Activated naive CD8-positive, alpha-beta T cell treated with anti-CD3 and anti-CD28 coated beads, Interleukin-2, amount 50 U/mL, for 16 hours (primary cell): Measurements from ENCODE around the gene SRRD.

Source experiments
- DNase-seq: peaks from one replicate; pipeline ENCODE4 v3.0.0-alpha.2; 2020; ENCODE audit warnings: low read depth, low spot score

Gene SRRD

DNA sequence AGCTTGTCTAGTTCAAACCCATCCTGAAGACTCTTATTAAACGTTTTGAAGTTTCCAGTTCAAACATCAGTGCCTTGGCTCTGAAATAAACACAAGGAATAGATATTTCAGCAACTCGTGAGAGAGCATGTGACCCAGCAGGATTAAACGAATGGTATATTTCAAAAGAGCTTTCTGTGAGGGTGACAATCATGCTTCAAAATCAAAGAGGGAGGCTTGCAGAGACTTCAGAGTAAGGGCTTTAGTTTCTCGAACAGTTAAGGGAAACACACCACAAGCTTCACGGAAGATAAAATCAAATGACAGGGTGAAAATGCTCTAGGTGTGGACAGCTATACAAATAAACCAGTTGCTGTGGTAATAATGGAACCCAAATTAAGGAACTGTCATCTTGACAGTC is 1.5 kb upstream of the SRRD start:
- no peak for DNase-seq

DNA sequence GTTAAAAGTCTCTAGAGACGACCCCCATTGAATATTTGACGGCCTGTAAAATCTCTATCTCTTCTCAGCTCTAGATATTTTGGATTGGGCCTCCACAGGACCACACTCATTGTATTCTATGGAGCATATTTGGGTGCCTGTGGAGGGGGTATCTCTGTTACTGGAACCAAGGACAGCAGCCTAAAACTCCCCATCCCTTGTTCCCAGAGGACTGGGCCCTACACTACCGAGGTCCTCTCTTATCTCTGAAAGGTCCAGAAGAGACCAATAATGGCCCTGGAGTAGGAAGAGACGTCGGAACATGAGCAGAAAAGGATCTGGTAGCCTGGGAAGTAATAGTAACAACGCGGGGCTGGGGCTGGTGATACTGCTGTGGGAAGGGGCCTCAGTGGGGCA is 636 bp upstream of the SRRD start:
- DNase-seq, result no peak

DNA sequence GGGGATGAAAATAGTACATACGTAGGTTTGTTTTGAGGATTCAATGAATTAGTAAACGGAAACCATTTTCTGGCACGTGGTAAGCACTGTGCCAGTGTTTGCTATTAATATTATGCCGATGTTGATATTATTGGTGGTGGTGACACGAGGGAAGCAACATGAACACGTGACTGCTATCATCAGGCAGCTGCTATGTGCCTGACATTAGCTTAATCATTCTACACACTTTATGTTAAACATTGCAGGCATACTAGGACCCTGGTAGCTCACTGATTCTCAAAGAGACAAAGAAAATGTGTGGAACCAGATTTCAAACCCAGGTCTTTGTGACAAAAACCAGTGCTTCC is 656 bp downstream of the SRRD start:
- DNase-seq, result no peak

DNA sequence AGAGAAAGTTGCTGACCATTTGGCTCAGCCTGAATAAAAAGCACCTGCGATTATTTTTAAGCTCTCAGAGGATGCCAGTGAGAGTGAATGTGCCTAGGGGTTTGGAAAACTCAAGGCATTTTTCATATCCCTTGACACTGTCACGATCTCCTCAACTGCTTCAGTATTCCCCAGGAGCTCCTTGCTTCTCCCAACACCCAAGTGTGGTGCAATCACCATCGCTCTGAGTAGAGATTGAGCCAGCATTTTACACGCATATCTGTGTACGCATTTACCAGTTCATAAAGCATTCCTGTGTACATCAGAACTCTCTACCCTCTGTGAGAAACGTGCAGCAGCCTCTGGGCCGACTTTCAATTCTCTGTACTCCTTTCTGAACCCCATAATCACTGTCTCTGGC is 1.3 kb downstream of the SRRD start:
- no peak for DNase-seq

DNA sequence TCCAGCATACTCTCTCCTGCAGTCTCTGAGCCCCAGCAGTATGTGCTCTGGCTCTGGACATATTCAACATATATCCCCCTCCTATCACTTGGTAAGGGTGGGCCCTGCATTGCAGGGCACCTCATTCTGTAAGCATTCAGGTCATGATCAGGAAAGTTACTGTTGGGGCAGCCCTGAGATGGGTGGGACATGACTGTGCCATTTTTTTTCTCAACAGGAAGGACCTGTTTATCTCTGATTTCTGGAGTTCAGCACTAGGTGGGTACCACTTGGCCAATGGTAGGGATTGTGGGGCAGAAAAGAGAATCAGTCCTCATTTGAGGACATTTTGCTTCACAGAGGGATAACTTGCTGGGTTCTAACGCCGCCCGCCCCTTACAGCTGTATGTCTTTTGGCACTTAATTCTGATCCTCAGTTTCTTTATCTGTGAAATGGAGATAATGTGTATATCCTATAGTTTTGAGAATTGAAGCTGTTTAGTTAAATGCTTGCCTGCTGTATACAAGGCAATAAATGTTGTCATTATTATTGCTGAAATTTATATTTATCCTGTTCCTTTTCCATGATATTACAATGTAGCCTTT is 2.2 kb downstream of the SRRD start:
- no peak for DNase-seq

DNA sequence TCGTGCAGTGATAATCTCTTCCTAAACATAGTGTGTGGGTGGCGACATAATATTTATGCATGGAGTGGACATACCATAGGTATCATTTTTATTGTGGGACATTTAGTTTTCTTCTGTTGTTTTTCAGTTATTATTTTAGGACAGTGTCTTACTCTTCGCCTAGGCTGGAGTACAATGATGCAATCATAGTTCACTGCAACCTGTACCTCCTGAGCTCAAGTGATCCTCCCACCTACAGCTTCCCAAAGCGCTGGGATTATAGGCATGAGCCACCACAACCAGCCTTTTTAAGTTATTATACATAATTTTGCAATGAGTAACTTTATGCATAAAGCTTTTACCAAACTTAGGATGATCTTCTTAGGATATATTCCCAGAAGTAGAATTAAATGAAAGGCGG is 2.7 kb downstream of the SRRD start:
- no peak for DNase-seq

DNA sequence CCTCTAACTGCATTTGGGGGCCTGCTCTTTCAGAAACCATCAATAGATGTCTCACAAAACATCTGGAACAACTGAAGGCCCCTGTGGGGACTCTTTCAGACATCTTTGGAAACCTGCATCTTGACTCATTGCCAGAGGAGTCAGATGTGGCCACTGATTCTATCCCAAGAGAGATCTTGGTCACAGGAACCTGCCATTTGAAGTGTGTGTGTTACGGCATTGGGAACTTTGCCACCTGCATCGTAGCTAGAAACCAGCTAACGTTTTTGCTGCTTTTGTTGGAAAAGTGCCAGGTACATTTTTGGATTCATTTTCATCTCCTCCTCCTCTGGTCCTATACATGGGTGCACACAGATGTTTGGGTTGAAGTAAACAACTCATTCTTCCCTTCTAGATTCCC is 4.3 kb downstream of the SRRD start:
- DNase-seq, result no peak

DNA sequence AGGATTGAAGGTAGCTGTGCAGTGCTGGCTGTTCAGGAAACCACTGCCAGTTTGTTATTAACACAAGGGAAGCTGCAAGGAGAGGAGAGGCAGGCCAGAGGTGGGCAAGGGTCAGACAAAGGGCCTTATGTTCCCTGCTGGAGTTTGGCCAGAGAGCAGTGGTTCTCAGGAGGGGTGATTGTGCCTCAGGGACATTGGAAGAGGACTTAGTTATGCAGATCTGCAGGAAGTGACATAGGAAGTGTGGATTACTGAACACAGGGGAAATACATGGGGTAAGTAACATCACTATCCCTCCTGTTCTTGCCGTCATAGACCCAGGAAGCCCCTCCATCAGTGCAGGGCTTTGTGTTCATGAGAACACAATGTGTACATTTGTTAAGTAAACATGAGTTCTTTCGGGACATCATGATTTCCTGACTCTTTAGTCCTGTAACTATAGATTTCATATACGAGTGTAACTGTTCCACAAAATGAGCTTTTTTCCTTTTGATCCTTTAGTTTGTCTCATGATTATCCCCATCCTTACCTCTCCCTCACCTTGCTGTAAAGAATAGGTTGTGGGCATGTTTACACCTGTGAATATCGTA is 5.9 kb downstream of the SRRD start:
- no peak for DNase-seq

DNA sequence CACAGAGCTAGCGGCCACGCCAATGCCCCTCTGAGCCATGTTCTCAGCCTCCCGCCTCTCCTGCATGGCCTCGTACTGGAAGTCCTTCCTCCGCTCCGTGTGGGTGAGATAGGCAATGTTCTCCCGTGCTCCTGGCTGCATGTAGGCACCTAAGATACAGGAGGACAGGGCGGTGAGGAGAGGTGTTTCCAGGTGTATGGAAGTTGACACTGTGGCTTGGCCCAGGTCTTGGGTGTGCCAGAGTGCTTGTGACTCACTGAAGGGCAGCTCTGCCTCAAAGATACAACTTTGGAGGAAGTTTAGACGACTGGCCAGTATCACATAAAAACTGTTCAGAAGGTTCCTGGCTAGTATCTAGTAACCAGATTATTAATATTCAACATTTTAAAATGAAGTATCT is 8.5 kb downstream of the SRRD start:
- DNase-seq, result no peak

DNA sequence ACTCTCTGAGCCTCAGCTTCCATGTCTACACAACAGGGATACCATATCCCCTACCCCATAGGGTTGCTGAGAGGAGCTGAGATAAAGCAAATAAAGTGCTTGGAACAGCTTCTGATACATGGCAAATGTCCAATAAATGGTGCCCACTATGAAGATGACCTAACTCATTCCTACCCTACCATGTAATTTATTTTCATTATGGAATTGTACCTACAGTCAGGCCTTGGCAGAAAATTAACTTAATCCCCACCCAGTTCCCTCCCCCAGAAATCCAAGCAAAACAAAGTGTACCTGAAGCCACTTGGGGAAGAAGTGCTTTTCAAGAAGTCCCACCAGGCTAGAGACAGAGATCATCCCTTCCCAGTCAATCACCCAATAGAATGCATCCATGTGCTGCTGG is 10.8 kb downstream of the SRRD start:
- no peak for DNase-seq

DNA sequence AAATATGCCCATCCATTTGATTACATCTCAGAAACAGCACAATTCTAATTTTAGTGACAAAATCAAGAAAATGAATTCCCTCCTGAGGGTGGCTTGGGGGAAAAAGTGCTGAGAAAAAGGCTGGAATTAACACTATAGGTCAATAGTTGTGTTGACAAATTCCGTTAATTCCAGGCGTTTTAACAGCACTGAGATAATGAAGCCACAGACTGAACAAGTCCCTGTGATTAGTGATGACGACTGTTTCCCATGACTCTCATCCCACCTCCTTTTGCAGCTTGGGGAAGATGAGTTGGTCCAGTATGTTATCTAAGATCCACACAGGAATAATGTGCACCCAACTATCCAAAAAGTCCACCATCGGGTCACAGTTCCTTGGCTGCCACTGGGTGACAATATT is 12.8 kb downstream of the SRRD start:
- no peak for DNase-seq

DNA sequence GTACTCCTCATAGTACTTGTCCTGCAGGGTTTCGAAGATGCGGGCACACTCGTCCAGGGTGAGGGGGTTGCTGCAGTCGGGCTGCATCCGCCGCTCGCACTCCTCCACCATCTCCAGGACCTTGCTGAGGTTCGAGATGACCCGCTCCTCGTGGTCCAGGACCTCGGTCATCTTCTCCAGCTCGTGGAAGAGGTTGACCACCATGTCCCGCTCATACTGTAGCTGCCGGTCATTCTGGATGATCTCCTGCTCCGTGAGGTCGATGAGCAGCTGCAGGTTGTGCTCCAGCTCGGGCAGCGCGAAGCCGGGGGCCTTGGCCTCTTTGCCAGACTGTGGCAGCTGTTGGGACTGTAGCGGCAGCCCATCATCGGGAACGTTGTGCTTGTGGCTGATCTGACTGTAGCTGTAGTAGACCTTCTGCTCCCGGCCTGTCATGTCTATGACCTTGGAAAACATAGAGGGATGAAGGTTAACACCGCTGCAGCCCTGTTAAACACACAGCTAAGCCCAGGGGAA is 15.6 kb downstream of the SRRD start:
- no peak for DNase-seq

DNA sequence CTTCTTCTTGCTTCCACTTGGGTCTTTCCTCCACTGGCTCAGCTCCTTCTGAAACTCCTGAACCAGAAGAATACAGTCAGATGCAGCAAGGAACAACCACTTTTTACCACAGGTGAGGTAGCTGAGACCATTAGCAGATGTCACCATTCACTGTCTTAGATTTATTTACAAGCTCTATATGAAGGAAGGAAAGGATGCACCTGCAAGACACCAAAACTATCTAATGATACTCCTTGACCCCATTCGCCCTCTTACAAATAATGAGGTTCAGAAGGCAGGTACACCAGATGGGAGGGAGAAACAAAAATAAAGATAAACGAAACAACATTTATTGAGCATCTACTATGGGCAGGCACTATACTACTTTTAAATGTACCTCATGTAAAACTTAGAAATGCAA is 18.3 kb downstream of the SRRD start:
- DNase-seq, result no peak

DNA sequence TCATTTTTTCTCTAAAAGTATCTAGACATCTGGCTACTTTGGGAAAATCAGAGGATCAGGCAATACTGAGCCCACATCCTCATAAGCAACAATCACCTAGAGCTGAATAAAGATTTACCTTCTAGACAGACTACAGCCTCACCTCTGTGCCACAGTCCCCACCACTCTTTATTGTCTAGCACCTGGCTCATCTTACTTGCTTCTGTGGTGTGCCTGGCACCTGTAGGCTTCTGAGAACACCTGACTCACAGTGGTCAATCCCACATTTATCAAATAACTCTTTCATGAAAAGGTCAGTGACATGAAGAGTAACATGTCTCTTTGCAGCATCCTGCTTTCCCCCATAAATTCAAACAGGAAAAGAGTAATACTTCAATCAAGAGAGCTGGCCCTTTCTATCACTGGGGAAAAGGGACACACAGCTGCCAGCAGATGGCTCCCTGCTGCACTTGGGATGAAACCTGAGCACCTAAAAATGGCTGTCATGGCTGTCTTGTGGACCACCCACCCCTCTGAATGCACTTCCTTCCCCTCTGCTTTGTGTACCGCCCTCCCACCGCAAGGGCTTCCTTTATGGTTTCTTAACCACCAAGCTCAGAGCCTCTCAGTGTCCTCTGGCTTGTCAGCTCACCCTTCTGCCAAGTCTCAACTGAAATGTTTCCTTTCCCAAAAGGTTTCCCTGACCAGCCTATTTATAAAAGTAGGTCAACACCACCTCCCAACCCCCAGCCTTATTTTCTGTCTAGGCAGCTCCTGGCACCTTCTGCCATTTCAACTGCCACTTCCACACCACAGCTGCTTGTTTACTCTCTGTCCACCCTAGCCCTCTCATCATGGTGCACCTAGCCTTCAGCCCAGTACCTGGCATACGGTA is 19.2 kb downstream of the SRRD start:
- peak; percentile 9 for DNase-seq

DNA sequence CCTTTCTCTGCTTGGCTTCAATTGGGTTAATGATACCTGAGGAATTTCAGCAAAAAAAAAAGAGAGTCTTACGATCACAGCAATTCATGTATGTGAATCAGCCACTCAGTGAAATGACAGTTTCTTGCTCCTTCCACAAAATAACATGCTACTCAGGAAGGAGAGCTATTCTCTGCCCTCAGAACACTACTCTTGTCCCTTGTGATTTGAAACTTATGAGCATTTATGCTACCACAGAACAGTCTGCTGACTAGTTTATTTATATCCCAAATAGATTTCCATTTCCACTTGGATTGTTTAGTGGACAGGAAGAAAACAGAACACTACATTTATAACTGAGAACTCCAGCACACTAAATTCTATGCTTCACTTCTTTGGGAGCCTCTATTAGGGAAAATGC is 20.1 kb downstream of the SRRD start:
- DNase-seq, result no peak

DNA sequence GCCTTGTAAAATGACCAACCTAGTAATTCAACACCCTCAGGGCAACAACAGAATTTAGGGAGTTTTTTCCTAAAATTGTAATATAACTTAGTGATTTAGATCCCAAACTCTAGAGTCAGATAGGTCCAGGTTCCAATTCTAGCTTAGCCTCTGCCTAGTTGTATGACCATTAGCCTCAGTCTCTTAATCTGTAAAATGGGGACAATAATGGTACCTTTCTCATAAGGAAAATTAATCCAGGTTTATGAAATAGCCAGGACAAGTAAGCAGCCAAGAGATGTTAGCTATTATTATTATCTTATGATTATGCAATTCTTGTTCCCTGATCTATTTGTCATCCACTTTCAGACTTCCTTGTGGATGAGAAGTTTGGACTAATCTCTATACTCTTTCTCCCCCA is 24.5 kb downstream of the SRRD start:
- DNase-seq, result no peak

DNA sequence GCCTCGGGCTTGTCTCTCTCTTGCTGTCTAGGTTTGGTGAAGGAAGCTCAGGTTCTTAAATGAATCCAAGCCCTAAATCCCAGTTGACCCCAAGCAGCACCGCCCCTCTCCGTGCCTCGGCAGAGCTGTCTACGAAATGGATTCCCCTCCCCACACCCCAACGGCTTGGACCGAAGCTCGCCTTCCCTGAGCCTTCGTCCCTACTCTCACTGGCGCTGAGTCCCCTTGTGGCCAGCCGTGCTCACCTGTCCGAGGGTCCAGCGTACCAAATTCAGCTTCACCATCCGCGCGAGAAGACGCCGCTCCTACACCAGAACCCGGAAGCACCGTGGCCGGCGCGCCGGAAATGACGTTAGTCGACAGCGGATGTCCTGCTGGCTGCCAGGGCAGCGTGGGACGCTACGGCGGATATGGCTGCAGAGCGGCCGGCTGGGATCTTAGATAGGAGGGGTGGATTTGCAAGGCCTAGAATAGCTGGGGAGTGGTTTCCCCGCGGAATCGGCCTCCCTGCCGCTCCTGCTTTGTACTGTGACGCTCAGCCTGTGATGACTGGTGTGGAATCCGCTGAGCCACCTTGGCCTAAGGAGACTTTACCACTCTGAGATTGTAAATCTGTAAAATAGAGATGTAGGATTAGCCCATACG is 28.6 kb downstream of the SRRD start, which contains the start of gene TFIP11:
TFIP11 (minus strand) TSS at position 325 of the 645 bp plus-strand sequence. CDS start 2,201 bp downstream, outside the sequence.
- DNase-seq, result peak; percentile 80

DNA sequence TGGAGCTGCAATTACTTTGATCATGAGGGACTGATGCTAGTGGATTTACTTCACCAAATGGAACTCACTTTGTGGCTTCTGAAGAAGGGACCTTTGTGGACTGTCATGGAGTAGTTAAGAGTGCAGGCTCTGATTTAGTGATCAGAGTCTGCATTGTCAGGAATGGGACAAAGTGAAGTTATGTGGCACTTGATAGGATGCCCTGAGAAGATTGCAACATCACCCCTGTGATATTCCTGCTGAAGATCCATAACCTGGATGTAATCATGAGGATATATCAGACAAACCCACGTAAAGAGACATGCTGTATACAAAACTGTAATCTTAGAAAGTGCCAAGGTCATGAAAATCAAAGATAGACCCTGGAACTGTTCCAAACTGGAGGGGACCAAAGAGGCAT is 30.2 kb downstream of the SRRD start:
- DNase-seq, result no peak

DNA sequence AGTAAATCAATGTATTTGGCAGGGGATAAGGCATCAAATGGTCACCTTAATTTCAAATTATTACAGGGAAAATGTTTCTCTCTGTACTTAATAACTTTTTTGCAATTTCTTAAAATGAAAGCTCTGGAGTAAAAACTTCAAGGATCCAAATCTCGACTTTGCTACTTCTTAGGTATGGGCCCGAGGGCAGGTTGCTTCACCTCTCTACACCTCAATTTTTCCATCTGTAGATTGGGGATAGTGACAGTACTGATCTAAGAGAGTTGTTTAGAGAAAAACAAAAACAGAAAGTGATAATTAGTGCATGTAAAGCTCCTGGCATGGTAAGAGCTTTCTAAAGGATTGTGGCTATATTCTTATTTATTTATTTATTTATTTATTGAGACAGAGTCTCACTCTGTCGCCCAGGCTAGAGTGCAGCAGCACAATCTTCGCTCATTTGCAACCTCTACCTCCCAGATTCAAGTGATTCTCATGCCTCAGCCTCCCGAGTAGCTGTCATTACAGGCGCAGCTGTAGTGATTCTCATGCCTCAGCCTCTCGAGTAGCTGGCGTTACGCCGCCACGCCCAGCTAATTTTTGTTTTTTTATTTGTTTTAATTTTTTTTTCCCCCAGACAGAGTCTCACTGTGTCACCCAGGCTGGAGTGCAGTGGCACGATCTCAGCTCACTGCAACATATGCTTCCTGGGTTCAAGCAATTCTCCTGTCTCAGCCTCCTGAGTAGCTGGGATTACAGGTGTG is 30.9 kb downstream of the SRRD start:
- no peak for DNase-seq

DNA sequence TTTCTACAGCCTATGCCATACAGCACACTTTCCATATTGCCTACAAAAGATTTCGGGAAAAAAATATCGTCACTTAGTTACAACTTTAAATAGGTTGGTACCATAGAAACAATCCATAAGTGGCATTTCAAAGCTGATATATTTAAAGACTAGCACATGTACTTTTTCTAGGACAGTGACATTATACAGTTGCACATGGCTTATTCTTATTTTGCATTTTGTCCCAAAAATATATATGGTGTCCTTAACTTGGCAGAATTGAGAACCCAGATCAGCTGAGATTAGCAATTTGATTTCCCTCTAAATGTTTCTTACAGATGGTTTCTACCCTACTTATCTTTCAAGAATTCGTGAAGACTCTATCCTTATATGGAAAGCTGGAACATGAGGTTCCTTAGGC is 32.3 kb downstream of the SRRD start:
- no peak for DNase-seq

DNA sequence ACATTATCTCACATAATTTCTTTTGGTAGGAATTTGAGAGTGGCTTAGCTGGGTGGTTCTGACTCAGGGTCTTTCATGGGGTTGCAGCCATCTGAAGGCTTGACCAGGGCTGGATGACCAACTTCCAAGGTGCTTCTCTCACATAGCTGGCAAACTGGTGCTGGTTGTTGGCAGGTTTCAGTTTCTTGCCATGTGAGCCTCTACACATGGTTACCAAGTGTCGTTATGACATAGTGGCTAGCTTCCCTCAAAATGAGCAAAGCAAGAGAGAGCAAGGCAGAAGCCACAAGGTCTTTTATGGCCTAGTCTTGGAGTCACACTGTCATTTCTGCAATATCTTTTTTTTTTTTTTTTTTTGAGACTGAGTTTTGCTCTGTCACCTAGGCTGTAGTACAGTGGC is 32.8 kb downstream of the SRRD start:
- DNase-seq, result no peak

DNA sequence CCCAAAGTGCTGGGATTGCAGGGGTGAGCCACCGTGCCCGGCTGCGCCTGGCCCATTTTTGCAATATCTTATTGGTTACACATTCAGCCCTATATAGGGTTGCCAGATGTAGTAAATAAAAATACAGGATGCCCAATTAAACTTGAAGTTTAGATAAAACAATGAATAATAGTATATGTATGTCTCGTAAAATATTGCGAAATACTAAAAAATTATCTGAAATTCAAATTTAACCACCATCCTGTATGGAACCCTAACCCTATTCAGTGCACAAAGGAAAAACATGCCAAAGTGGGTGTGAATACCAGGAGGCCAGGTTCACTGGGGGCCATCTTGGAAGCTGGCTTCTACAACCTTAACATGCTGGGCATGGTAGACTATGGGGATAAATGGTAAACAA is 33.8 kb downstream of the SRRD start:
- no peak for DNase-seq
